ENCODE data around the gene DNAJC16.

The DNAJC16 gene

GRCh38 chr1:15526490-15527339 is at the start of gene DNAJC16:
TSS of gene DNAJC16 (plus strand) at chr1:15526848. CDS start at chr1:15529106, 2,258 bp downstream.
- TF ChIP-seq GLIS3 (CRISPR knock-in tag; IDR thresholded peaks at IDR 0.05) (no peak), RARB (CRISPR knock-in tag; IDR thresholded peaks at IDR 0.05) (no peak), PATZ1 (CRISPR knock-in tag; IDR thresholded peaks at IDR 0.05; ENCODE audit: borderline replicate concordance) (peak; percentile 55; the same call in 1 of the 2 replicates), ZFP30 (CRISPR knock-in tag; IDR thresholded peaks at IDR 0.05) (no peak), ZNF70 (CRISPR knock-in tag; IDR thresholded peaks at IDR 0.05) (no peak; the same call in 1 of the 2 replicates), ZFP3 (CRISPR knock-in tag; IDR thresholded peaks at IDR 0.05) (no peak)
- ATAC-seq: peak; percentile 80

GRCh38 chr1:15476927-15477326 is 49.7 kb upstream of the DNAJC16 start:
- no peak for TF ChIP-seq CSDC2 (CRISPR knock-in tag; IDR thresholded peaks at IDR 0.05)
- no peak for TF ChIP-seq ARNTL (CRISPR knock-in tag; IDR thresholded peaks at IDR 0.05; ENCODE audit: borderline replicate concordance, low read depth)
- no peak for TF ChIP-seq ZFP30 (CRISPR knock-in tag; IDR thresholded peaks at IDR 0.05)
- no peak for TF ChIP-seq PPARA (CRISPR knock-in tag; IDR thresholded peaks at IDR 0.05; ENCODE audit: borderline replicate concordance)
- no peak for TF ChIP-seq BACH2 (CRISPR knock-in tag; IDR thresholded peaks at IDR 0.05; ENCODE audit: borderline replicate concordance)
- TF ChIP-seq ESRRG (CRISPR knock-in tag; IDR thresholded peaks at IDR 0.05): no peak
- TF ChIP-seq OSR1 (CRISPR knock-in tag; IDR thresholded peaks at IDR 0.05): no peak
- no peak for ATAC-seq

GRCh38 chr1:15477646-15478212 is 48.9 kb upstream of the DNAJC16 start:
- no peak for ATAC-seq
- TF ChIP-seq CSDC2 (CRISPR knock-in tag; IDR thresholded peaks at IDR 0.05): no peak

GRCh38 chr1:15479654-15480347 is 46.8 kb upstream of the DNAJC16 start:
- no peak for ATAC-seq
- TF ChIP-seq ZC3H10 (CRISPR knock-in tag; IDR thresholded peaks at IDR 0.05) (no peak), ZNF565 (CRISPR knock-in tag; conservative IDR thresholded peaks at IDR 0.05; ENCODE audit: low read depth) (no peak), POU6F1 (CRISPR knock-in tag; IDR thresholded peaks at IDR 0.05; ENCODE audit: borderline replicate concordance, low read depth) (no peak), ESRRG (CRISPR knock-in tag; IDR thresholded peaks at IDR 0.05) (no peak), RARB (CRISPR knock-in tag; IDR thresholded peaks at IDR 0.05) (no peak), CREB5 (CRISPR knock-in tag; IDR thresholded peaks at IDR 0.05; ENCODE audit: low read depth) (no peak), ZFP30 (CRISPR knock-in tag; IDR thresholded peaks at IDR 0.05) (no peak), CSDC2 (CRISPR knock-in tag; IDR thresholded peaks at IDR 0.05) (no peak), PATZ1 (CRISPR knock-in tag; IDR thresholded peaks at IDR 0.05; ENCODE audit: borderline replicate concordance) (no peak), SNAI2 (CRISPR knock-in tag; IDR thresholded peaks at IDR 0.05) (no peak), TOX (CRISPR knock-in tag; IDR thresholded peaks at IDR 0.05; ENCODE audit: borderline replicate concordance) (no peak), TCF4 (CRISPR knock-in tag; IDR thresholded peaks at IDR 0.05; ENCODE audit: borderline replicate concordance) (no peak), CSRNP3 (CRISPR knock-in tag; IDR thresholded peaks at IDR 0.05) (no peak), ZFP3 (CRISPR knock-in tag; IDR thresholded peaks at IDR 0.05) (no peak), TSHZ2 (CRISPR knock-in tag; IDR thresholded peaks at IDR 0.05) (no peak), PPARA (CRISPR knock-in tag; IDR thresholded peaks at IDR 0.05; ENCODE audit: borderline replicate concordance) (no peak), OSR1 (CRISPR knock-in tag; IDR thresholded peaks at IDR 0.05) (no peak), GLIS3 (CRISPR knock-in tag; IDR thresholded peaks at IDR 0.05) (no peak), ZNF70 (CRISPR knock-in tag; IDR thresholded peaks at IDR 0.05) (no peak), ISL1 (CRISPR knock-in tag; IDR thresholded peaks at IDR 0.05) (no peak)

All from SK-N-SH treated with all-trans-retinoic acid at 6 μM for 48 hours (cell line).